HCT116 (cell line): ENCODE results near the gene RNASE8. TPM values are rescaled to one million over a fixed set of nuclear protein-coding genes. Genes with fewer than 3 reads are reported as not detected.

Experiments
- ATAC-seq: fragments of 200-7000 bp; cut with Tn5 transposase; 2 replicates; pipeline ENCODE4 v1.9.1; 2020; ENCODE audit warnings: mild to moderate bottlenecking, moderate library complexity
- BruUV-seq: library from RNA; stranded (reverse); fragments of 400-500 nt; replicated peaks from 2 replicates; lab custom pipeline; 2021; lab: Mats Ljungman, UMichigan
- CTCF ChIA-PET: fragments of 300-600 bp; sonication (Branson Sonifier 250); formaldehyde crosslinking; loops from one replicate; lab custom pipeline; 2021; ENCODE audit warnings: antibody characterized with exemption; lab: Charles Lee
- POLR2A ChIA-PET: fragments of 300-600, 350-600 bp; sonication (Branson Sonifier 250); formaldehyde crosslinking; loops from one replicate; lab custom pipeline; 2021; ENCODE audit warnings: antibody characterized with exemption; lab: Charles Lee
- RAD21 ChIA-PET, 2 experiments: fragments of 300-600 bp; sonication (Branson Sonifier 250); formaldehyde crosslinking; loops; one replicate each; lab custom pipeline; 2023; ENCODE audit warnings: low total read pairs in 2 of 2; ENCODE audit not compliant: uncharacterized antibody in 2 of 2, unreplicated experiment in 2 of 2, low non-redundant PET in 1 of 2; lab: Charles Lee
- DNase-seq: peaks from one replicate; pipeline ENCODE4 v3.0.0-alpha.2; 2010; ENCODE audit warnings: low read depth, low spot score
- H2AFZ ChIP-seq: fragments of 200-600 bp; shearing (Covaris generic), sonication (generic); 2 replicates; pipeline ENCODE4 v1.6.1; 2017; ENCODE audit warnings: low read depth, mixed run types, mixed read lengths, antibody characterized with exemption, low read length; ENCODE audit not compliant: poor library complexity, severe bottlenecking
- H3K27ac ChIP-seq: 2 replicates; pipeline ENCODE4 v1.5.1; 2012; ENCODE audit warnings: low read depth, low read length
- H3K27me3 ChIP-seq: fragments of 200-600 bp; sonication (generic); 2 replicates; pipeline ENCODE4 v1.6.1; 2016; ENCODE audit warnings: mixed run types, low read length, mixed read lengths; ENCODE audit not compliant: insufficient read depth
- H3K36me3 ChIP-seq, 2 experiments: fragments of 200-500 bp in 1 of 2; fragments of 200-600 bp in 1 of 2; sonication (Bioruptor generic) in 1 of 2; sonication (generic) in 1 of 2; 2 replicates each; pipeline versions ENCODE4 v1.5.1 to v1.6.1; 2014 to 2016; ENCODE audit warnings: low read length in 2 of 2, inconsistent platforms in 1 of 2, mixed read lengths in 1 of 2, mixed run types in 1 of 2; ENCODE audit not compliant: insufficient read depth in 2 of 2, control insufficient read depth in 1 of 2
- H3K4me1 ChIP-seq, 2 experiments: fragments of 200-600 bp in 1 of 2; sonication (generic) in 1 of 2; 2 replicates each; pipeline versions ENCODE4 v1.5.1 to v1.6.1; 2012 to 2017; ENCODE audit warnings: low read length in 2 of 2, inconsistent platforms in 1 of 2, mild to moderate bottlenecking in 1 of 2, mixed read lengths in 1 of 2, mixed run types in 1 of 2, moderate library complexity in 1 of 2; ENCODE audit not compliant: insufficient read depth in 2 of 2, control insufficient read depth in 1 of 2
- H3K4me2 ChIP-seq: fragments of 200-600 bp; sonication (generic); 2 replicates; pipeline ENCODE4 v1.6.1; 2017; ENCODE audit warnings: mixed run types, low read length, mixed read lengths
- H3K4me3 ChIP-seq, 2 experiments: fragments of 200-600 bp in 1 of 2; sonication (generic) in 1 of 2; replicated peaks in 1 of 2; 2 replicates each; pipeline ENCODE4 v1.5.1; 2011 to 2016; ENCODE audit warnings: low read length in 2 of 2, control low read depth in 1 of 2, low read depth in 1 of 2, mild to moderate bottlenecking in 1 of 2, mixed read lengths in 1 of 2, mixed run types in 1 of 2
- H3K79me2 ChIP-seq: fragments of 200-600 bp; sonication (generic); 2 replicates; pipeline ENCODE4 v1.6.1; 2017; ENCODE audit warnings: mild to moderate bottlenecking, mixed run types, low read length, moderate library complexity, mixed read lengths; ENCODE audit not compliant: insufficient read depth
- H3K9ac ChIP-seq: fragments of 200-600 bp; sonication (generic); 2 replicates; pipeline ENCODE4 v1.6.1; 2016; ENCODE audit warnings: low read length, mixed read lengths
- H3K9me2 ChIP-seq: fragments of 200-600 bp; sonication (generic), shearing (Covaris generic); 2 replicates; pipeline ENCODE4 v1.6.1; 2017; ENCODE audit warnings: mixed run types, mild to moderate bottlenecking, moderate library complexity; ENCODE audit not compliant: insufficient read depth
- H3K9me3 ChIP-seq, 2 experiments: fragments of 200-500 bp in 1 of 2; fragments of 200-600 bp in 1 of 2; sonication (Bioruptor generic) in 1 of 2; sonication (generic) in 1 of 2; 2 replicates each; pipeline ENCODE4 v1.6.1; 2014 to 2017; ENCODE audit warnings: low read length in 2 of 2, mixed read lengths in 2 of 2, inconsistent platforms in 1 of 2, low read depth in 1 of 2, mild to moderate bottlenecking in 1 of 2, mixed run types in 1 of 2, moderate library complexity in 1 of 2; ENCODE audit not compliant: control insufficient read depth in 1 of 2, insufficient read depth in 1 of 2
- H4K20me1 ChIP-seq: fragments of 200-600 bp; sonication (generic), shearing (Covaris generic); 2 replicates; pipeline ENCODE4 v1.6.1; 2017; ENCODE audit warnings: mixed run types, mild to moderate bottlenecking, moderate library complexity; ENCODE audit not compliant: insufficient read depth
- CTCF ChIP-seq, 3 experiments: fragments of 200-600 bp in 1 of 3; sonication (generic) in 1 of 3; IDR thresholded peaks in 2 of 3; conservative IDR thresholded peaks in 1 of 3; 2 replicates each; pipeline ENCODE4 v1.5.1; 2012 to 2017; ENCODE audit warnings: low read depth in 2 of 3, low read length in 2 of 3, antibody characterized with exemption in 1 of 3, borderline replicate concordance in 1 of 3, control low read depth in 1 of 3, mild to moderate bottlenecking in 1 of 3, mixed read lengths in 1 of 3, mixed run types in 1 of 3, moderate library complexity in 1 of 3; ENCODE audit not compliant: insufficient read depth in 1 of 3
- EGR1 ChIP-seq: IDR thresholded peaks from 2 replicates; pipeline ENCODE4 v1.6.1; 2012; ENCODE audit warnings: low read depth
- ELF1 ChIP-seq: IDR thresholded peaks from 2 replicates; pipeline ENCODE4 v1.6.1; 2012; ENCODE audit warnings: low read depth, borderline replicate concordance
- EZH2 ChIP-seq: fragments of 200-600 bp; sonication (generic); IDR thresholded peaks from 2 replicates; pipeline ENCODE4 v1.6.1; 2017; ENCODE audit warnings: antibody characterized with exemption, mixed run types
- FOSL1 ChIP-seq: IDR thresholded peaks from 2 replicates; pipeline ENCODE4 v1.6.1; 2012; ENCODE audit warnings: low read depth
- JUND ChIP-seq: IDR thresholded peaks from 2 replicates; pipeline ENCODE4 v1.6.1; 2012
- MAX ChIP-seq: IDR thresholded peaks from 2 replicates; pipeline ENCODE4 v1.6.1; 2012
- POLR2A ChIP-seq: IDR thresholded peaks from 2 replicates; pipeline ENCODE4 v1.7.0; 2011; ENCODE audit warnings: borderline replicate concordance; ENCODE audit not compliant: insufficient read depth, insufficient read length; ENCODE audit errors: extremely low read depth
- POLR2AphosphoS5 ChIP-seq: IDR thresholded peaks from 2 replicates; pipeline ENCODE4 v1.6.1; 2011; ENCODE audit warnings: mild to moderate bottlenecking, low read depth, low read length, moderate library complexity
- RAD21 ChIP-seq: IDR thresholded peaks from 2 replicates; pipeline ENCODE4 v1.6.1; 2012; ENCODE audit warnings: low read depth, mild to moderate bottlenecking
- REST ChIP-seq: IDR thresholded peaks from 2 replicates; pipeline ENCODE4 v1.6.1; 2012; ENCODE audit warnings: low read depth
- SIN3A ChIP-seq: IDR thresholded peaks from 2 replicates; pipeline ENCODE4 v1.6.1; 2012; ENCODE audit warnings: low read depth
- YY1 ChIP-seq: IDR thresholded peaks from 2 replicates; pipeline ENCODE4 v1.6.1; 2011; ENCODE audit warnings: low read length, low read depth, moderate library complexity, mild to moderate bottlenecking; ENCODE audit not compliant: insufficient replicate concordance; ENCODE audit errors: extremely low read depth
- ZFX ChIP-seq: fragments of 450-650 bp; IDR thresholded peaks from 2 replicates; pipeline ENCODE4 v1.6.1; 2017
- intact Hi-C: fragments of 100-400 bp; cut with micrococcal nuclease; formaldehyde crosslinking; loops from 2 replicates; pipeline ENCODE4 v1.10.0; 2022
- total RNA-seq: library from RNA; stranded (reverse); gene quantifications from one replicate; pipeline ENCODE4 v1.2.1, GENCODE V29; 2021; ENCODE audit not compliant: unreplicated experiment

RNASE8 gene
- total RNA-seq, 1 experiment from 2014 or later = not detected

- no peaks in the 10 kb centered on the region for H3K79me2 ChIP-seq
- no peak overlapping the region for H3K4me2 ChIP-seq
- CTCF ChIA-PET = interaction anchor here (5.4 kb wide), 1 partner anchor 28 kb away, joined by 148 read pairs; no protein-coding TSS in a partner anchor
- H3K9me2 ChIP-seq = no peaks in the 10 kb centered on the region
- DNase-seq (no peak), ATAC-seq (no peak)
- no peak overlapping the region for H3K9ac ChIP-seq
- no peaks in the 10 kb centered on the region for H3K9me3 ChIP-seq
- no peak overlapping the region for H3K4me3 ChIP-seq
- no peak for TF ChIP-seq JUND
- no peak for TF ChIP-seq ZFX
- TF ChIP-seq RAD21 = no peak
- TF ChIP-seq YY1 = no peak
- no peak for TF ChIP-seq ELF1
- TF ChIP-seq, all 23 proteins: peak for 0
- Histone ChIP-seq H3K27ac (no peak overlapping the region), H2AFZ (no peak overlapping the region), H3K27me3 (no peaks in the 10 kb centered on the region), H4K20me1 (no peaks in the 10 kb centered on the region), H3K36me3 (no peaks in the 10 kb centered on the region), H3K4me1 (no peaks in the 10 kb centered on the region)
- intact Hi-C loops = no loop called here
- POLR2A ChIA-PET = no interaction called here
- RAD21 ChIA-PET = interaction anchor here (0.9 to 1.2 kb wide), 2 partner anchors 28 kb away, joined by 4 read pairs; no protein-coding TSS in a partner anchor
- no TSS peak for BruUV-seq
Measured at GRCh38 chr14:21042918-21043317, 14.7 kb upstream of the RNASE8 start.

- intact Hi-C loops = no loop called here
- no TSS peak for BruUV-seq
- ATAC-seq = no peak
- Histone ChIP-seq H3K4me1 (no peaks in the 10 kb centered on the region), H3K27me3 (no peaks in the 10 kb centered on the region), H3K9me2 (no peaks in the 10 kb centered on the region), H4K20me1 (no peaks in the 10 kb centered on the region), H3K9ac (no peak overlapping the region)
- POLR2A ChIA-PET = no interaction called here
- DNase-seq = no peak
- no peak for TF ChIP-seq POLR2A
- TF ChIP-seq REST = no peak
- no peak for TF ChIP-seq MAX
- TF ChIP-seq SIN3A = no peak
- TF ChIP-seq CTCF (IDR thresholded peaks at IDR 0.05 in 2 of 3, conservative IDR thresholded peaks at IDR 0.05 in 1 of 3; ENCODE audit: borderline replicate concordance in 1 of 3, insufficient read depth in 1 of 3, low read depth in 2 of 3, low read length in 2 of 3) = no peak
- TF ChIP-seq EZH2 = no peak
- TF ChIP-seq EGR1 = no peak
- no peak for TF ChIP-seq POLR2AphosphoS5
- no peak for TF ChIP-seq FOSL1
- TF ChIP-seq, all 23 proteins: peak for 0
- no peak overlapping the region for H2AFZ ChIP-seq
- no peak overlapping the region for H3K27ac ChIP-seq
- H3K79me2 ChIP-seq = no peaks in the 10 kb centered on the region
- ChIA-PET RAD21 (interaction anchor here (0.9 to 1.2 kb wide), 2 partner anchors 29 kb away, joined by 4 read pairs; no protein-coding TSS in a partner anchor), CTCF (interaction anchor here (1.2 to 5.4 kb wide), 2 partner anchors 23 to 28 kb away, joined by 3 to 148 read pairs; no protein-coding TSS in a partner anchor)
- H3K36me3 ChIP-seq = no peaks in the 10 kb centered on the region
- H3K4me2 ChIP-seq = no peak overlapping the region
- H3K9me3 ChIP-seq = no peaks in the 10 kb centered on the region
- H3K4me3 ChIP-seq = no peak overlapping the region
Measured at GRCh38 chr14:21043387-21043973, 14.1 kb upstream of the RNASE8 start.
